HFFc6 (cell line): ENCODE data around the gene LRRC27. TPM values are rescaled to one million over a fixed set of nuclear protein-coding genes. Genes with fewer than 3 reads are reported as not detected.

Source experiments
- DNase-seq: peaks from one replicate; pipeline ENCODE4 v3.0.0-alpha.2; 2018
- H3K27ac Mint-ChIP-seq: 2 replicates; pipeline ENCODE4 v1.8.0; 2020; ENCODE audit warnings: mild to moderate bottlenecking, mixed read lengths
- H3K27me3 Mint-ChIP-seq: 2 replicates; pipeline ENCODE4 v1.8.0; 2021; ENCODE audit warnings: mild to moderate bottlenecking, moderate library complexity, mixed read lengths; ENCODE audit not compliant: insufficient read depth
- H3K36me3 Mint-ChIP-seq: 2 replicates; pipeline ENCODE4 v1.8.0; 2021; ENCODE audit warnings: low read depth, mixed read lengths
- H3K4me1 Mint-ChIP-seq: 2 replicates; pipeline ENCODE4 v1.8.0; 2020; ENCODE audit warnings: low read depth, mixed read lengths
- H3K4me3 Mint-ChIP-seq: 2 replicates; pipeline ENCODE4 v1.8.0; 2020; ENCODE audit warnings: mild to moderate bottlenecking, moderate library complexity, mixed read lengths
- H3K9me3 Mint-ChIP-seq: 2 replicates; pipeline ENCODE4 v1.8.0; 2020; ENCODE audit warnings: mild to moderate bottlenecking, mixed read lengths
- total RNA-seq, 6 experiments: library from RNA; stranded (reverse); fragmentation: NEBNext Ultra II Directional; extraction: Animal tissue kit (Norgen Biotek cat#: 25700); gene quantifications; 2 replicates in 1 of 6; 3 replicates in 5 of 6; pipeline ENCODE4 v1.2.3, GENCODE V29; 2021
- TF ChIP-seq, protein P1 (sequence below): fragments of 200-600 bp; sonication (generic); IDR thresholded peaks from 2 replicates; pipeline ENCODE4 v1.5.0; 2021; ENCODE audit warnings: antibody characterized with exemption, mild to moderate bottlenecking

LRRC27 gene
- total RNA-seq, 6 experiments from 2014 or later = 4.7 to 6.7 (median 6.0) TPM

DNA sequence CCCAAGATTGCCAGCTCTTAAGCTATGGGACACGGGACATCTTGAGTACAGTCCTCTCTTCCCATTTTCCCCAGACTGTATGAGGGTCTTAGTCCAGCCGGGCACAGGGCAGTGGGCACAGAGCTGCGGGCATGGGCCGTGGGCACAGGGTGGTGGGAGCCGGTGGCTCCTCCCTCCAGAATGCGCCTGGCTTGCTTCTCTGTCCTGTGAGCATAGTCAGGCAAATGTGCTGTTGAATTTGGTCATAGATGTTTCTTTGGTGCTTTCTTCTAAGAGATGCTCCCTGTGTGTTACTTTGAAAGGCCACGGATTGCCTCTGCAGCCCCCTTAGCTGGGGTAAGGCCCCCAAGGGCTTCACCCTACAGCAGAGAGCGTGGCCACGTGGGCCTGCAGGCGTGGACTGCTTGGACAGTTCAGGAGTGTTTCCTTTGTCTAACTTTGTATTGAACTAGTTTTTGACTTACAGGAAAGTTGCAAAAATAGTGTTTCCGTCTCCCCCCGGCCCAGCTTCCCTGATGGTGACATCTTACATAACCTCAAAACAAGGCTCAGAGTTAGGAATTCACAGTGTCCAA, 24.7 kb downstream of the LRRC27 start:
- no peak for DNase-seq
- no peaks in the 10 kb centered on the region for H3K36me3 Mint-ChIP-seq
- peaks cover 3% of the 10 kb centered on the region; the same call in 1 of the 2 replicates for H3K27me3 Mint-ChIP-seq
- TF ChIP-seq, protein P1, sequence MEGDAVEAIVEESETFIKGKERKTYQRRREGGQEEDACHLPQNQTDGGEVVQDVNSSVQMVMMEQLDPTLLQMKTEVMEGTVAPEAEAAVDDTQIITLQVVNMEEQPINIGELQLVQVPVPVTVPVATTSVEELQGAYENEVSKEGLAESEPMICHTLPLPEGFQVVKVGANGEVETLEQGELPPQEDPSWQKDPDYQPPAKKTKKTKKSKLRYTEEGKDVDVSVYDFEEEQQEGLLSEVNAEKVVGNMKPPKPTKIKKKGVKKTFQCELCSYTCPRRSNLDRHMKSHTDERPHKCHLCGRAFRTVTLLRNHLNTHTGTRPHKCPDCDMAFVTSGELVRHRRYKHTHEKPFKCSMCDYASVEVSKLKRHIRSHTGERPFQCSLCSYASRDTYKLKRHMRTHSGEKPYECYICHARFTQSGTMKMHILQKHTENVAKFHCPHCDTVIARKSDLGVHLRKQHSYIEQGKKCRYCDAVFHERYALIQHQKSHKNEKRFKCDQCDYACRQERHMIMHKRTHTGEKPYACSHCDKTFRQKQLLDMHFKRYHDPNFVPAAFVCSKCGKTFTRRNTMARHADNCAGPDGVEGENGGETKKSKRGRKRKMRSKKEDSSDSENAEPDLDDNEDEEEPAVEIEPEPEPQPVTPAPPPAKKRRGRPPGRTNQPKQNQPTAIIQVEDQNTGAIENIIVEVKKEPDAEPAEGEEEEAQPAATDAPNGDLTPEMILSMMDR = no peak
- H3K4me3 Mint-ChIP-seq = no peak overlapping the region
- H3K9me3 Mint-ChIP-seq = no peaks in the 10 kb centered on the region; the same call in 1 of the 2 replicates
- no peaks in the 10 kb centered on the region for H3K4me1 Mint-ChIP-seq
- H3K27ac Mint-ChIP-seq = no peak overlapping the region

DNA sequence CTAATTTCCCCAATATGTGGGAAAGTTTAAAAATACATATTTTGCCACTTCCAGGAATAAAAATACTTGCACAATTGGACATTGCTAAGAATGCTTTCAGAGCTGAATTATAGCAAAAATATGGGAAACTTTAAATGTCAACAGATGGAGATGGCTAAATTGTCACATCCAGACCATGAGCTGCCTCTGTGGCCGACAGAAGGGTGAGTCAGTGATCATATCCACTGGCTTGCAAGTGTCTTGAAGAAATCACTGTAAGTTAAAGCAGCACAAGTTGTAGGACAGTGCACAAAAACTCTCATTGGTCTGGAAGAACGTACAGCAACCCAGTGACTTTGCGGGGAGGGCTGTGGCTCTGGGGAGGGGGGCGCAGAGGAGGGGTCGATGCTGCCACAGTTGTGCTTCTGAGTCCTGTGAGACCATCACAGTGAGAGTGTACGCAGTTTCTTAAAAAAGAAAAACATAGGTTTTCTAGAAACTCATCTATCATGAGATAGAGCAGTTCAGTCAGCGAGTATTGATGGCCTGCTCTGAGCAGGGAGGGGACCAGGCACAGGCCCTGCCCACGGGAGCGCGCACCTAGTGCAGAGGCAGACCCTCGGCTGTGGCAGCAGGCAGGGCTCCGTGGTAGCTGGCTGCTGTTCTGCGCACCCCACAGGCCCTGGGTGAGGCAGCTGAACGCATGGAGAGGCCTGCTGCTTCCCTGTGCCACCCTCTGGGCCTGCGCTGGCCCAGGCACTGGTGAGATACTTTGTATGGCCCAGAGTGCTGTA, 25.5 kb downstream of the LRRC27 start:
- Mint-ChIP-seq H3K36me3 (no peaks in the 10 kb centered on the region), H3K27ac (no peak overlapping the region), H3K27me3 (peaks cover 3% of the 10 kb centered on the region; the same call in 1 of the 2 replicates), H3K4me3 (no peak overlapping the region), H3K9me3 (no peaks in the 10 kb centered on the region; the same call in 1 of the 2 replicates), H3K4me1 (no peaks in the 10 kb centered on the region)
- no peak for DNase-seq
- TF ChIP-seq, protein P1 = no peak

DNA sequence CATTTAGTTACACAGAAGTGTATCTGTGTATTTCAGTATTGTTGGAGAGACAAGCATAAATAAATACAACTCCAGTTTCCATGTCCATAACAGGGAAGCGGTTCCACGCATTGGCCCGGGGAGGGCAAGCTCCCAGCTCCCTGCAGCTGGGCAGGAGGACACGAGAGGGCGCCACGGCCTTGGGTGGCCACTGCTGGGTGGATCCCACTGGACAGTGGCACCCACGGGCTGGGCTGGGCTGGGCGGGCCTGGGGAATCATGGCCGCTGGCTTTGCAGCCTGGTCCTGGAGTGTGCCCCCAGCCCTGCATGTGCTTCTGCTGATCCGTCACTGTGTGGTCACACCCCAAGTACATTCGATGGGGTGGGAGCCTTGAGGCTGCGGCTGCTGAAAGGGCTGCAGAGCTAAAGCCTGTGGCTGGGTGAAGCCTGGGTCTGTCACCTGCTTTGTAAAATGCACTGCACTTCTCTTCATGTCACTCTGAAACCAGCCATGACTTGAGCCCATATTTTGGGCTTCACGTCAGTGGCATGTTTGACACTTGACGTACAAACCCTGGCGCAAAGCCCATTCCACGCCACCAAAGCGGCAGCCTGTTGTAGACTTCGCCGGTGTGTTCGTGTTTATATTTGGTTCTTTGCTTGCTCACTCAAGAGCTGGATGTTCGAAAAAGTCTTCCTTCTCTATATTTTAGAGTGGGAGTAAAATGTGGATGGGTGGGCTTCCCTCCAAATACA, 27.5 kb downstream of the LRRC27 start:
- H3K4me3 Mint-ChIP-seq = no peak overlapping the region
- H3K9me3 Mint-ChIP-seq = no peaks in the 10 kb centered on the region; the same call in 1 of the 2 replicates
- H3K27ac Mint-ChIP-seq = no peak overlapping the region
- H3K36me3 Mint-ChIP-seq = no peaks in the 10 kb centered on the region; the same call in 1 of the 2 replicates
- TF ChIP-seq, protein P1 = no peak; the same call in 1 of the 2 replicates
- DNase-seq = no peak
- H3K27me3 Mint-ChIP-seq = peaks cover 3% of the 10 kb centered on the region; the same call in 1 of the 2 replicates
- no peaks in the 10 kb centered on the region for H3K4me1 Mint-ChIP-seq

DNA sequence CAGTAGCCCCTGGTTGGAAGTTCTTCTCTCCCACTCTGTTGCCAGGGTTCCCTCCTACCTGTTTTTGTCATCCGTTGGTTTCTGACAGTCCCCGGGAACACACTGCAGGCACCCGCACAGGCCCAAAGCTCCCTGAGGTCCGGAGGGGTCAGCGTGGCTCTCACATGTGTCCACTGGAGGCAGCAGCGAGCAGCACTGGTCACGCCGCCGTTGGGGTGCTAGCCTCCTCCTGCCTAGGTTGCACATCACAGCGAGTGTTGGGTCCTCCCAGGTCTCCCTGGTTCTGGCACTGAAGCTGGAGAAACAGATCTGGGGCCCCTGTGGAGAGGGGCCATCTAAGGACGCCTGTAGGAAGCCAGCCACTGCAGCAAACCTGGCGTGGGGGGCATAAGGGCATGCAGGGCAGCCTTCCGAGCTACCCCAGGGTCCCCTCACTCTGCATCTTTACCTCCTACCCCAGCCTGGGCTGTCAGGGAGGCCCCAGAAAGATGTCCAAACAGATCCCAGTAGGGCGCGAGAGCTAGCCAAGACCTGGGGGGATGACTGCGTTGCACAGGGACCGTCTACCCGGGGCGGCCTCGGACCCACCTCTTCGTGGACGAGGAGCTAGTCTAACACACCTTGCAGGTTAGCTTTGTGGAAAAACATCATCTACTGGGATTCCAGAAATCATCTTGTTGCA, 28.9 kb downstream of the LRRC27 start:
- Mint-ChIP-seq H3K4me1 (no peaks in the 10 kb centered on the region), H3K4me3 (no peak overlapping the region), H3K36me3 (no peaks in the 10 kb centered on the region; the same call in 1 of the 2 replicates), H3K27ac (no peak overlapping the region), H3K9me3 (no peaks in the 10 kb centered on the region; the same call in 1 of the 2 replicates), H3K27me3 (peaks cover 3% of the 10 kb centered on the region; the same call in 1 of the 2 replicates)
- TF ChIP-seq, protein P1 = peak; percentile 75
- no peak for DNase-seq

DNA sequence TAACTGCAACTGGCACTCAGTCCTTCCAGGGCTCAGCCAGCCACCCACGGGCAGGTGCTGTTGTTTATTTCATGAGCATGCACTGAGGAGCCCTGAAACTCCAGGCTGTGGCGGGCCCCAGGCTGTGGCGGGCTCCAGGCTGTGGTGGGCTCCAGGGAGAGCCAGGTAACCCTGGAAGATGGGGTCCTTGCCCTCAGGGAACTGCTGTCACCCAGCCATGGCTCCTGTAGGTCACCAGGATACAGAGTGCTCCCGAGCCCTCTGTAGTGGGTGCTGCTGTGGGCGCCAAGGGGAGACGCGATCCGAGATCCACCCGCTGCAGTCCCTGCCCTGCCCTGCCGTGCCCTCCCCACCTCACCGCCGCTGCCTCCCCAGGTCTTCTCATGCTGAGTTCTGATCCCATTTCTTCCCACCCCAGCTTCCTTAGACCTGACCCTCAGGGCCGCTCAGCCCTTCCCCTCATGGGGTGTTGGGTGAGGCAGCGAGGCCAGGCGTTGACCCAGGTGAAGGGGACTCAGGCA, 29.6 kb downstream of the LRRC27 start:
- Mint-ChIP-seq H3K4me3 (no peak overlapping the region), H3K36me3 (no peaks in the 10 kb centered on the region; the same call in 1 of the 2 replicates), H3K4me1 (no peaks in the 10 kb centered on the region), H3K27ac (no peak overlapping the region), H3K9me3 (no peaks in the 10 kb centered on the region; the same call in 1 of the 2 replicates), H3K27me3 (no peaks in the 10 kb centered on the region; the same call in 1 of the 2 replicates)
- TF ChIP-seq, protein P1 = no peak
- no peak for DNase-seq
